Limb (tissue), 2 donors: ENCODE measurements around the gene ADAMTS12.

ENCODE experiments used
- DNase-seq, 2 donors: peaks; one replicate each; pipeline ENCODE4 v3.0.0-alpha.2; 2016; ENCODE audit errors: extremely low spot score in 2 of 2

The ADAMTS12 gene

DNA sequence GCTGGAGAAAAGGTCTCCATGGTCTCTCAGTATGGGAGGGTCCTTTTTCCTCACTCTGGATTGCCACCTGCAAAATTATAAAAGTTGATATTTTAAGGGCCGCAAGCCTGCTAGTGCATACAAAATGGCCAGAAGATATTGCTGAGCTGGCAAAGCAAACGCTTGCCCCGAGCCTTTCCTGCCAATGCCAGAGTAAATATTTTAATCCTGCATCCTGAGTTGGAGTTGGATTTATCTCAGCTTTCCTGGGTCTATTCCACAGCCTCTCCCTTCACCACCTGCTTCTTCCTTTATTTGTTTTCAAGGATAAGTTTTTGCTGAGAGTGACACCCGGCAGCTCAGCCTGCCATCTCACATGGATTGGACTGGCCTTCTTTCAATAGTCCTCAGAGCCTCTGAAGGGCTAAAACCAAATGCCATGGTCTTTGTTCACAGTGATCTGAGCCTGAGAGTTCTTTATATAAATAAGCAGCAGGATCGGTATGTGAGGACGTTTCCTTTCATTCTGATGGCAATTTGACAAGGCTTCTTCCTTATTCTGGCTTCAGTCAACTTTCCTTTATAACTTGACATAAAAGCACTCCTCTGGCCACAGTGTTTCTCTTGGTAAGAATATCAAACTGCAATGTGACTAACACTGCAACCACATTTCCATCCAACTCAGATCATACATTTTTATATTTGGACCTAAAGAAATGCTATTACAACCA lies 170.1 kb downstream of the ADAMTS12 start:
- DNase-seq, result no peak

DNA sequence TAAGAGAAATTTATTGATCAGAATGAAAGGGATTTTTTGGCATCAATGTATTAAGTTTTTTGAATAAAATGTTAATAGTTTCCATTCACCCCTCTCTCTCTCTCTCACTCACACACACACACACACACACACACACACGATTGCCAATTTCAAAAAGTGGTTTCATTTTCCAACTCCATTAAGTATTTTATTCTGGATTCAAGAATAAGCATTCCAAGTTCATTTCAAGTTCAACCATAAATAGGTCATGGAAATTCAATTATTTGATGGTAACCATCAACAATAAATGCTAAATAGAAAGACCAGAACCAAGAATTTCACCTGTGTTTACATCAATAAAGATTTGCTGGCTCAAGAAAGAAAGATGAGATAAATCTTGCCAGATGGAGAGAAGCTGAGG lies 171.6 kb downstream of the ADAMTS12 start:
- DNase-seq, result peak in 1 of 2 donors; percentile 35

DNA sequence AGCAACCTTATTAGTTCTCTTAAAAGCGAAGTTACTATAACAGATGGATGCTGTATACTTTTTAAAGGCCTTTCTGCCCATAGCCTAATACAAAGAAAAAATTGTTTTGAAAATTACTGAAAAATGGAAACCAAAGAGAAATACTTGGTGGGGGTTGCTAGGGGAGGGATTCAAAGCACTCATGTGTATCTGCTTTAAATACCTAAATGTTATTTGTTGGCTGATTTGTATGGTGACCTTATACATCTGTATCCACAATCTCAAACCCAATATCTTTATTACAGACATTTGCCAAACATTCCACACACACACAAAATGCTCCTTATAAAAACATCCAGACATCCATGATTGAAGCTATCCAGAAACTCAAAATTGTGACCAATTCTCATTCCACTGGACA lies 172.0 kb downstream of the ADAMTS12 start:
- no peak for DNase-seq

DNA sequence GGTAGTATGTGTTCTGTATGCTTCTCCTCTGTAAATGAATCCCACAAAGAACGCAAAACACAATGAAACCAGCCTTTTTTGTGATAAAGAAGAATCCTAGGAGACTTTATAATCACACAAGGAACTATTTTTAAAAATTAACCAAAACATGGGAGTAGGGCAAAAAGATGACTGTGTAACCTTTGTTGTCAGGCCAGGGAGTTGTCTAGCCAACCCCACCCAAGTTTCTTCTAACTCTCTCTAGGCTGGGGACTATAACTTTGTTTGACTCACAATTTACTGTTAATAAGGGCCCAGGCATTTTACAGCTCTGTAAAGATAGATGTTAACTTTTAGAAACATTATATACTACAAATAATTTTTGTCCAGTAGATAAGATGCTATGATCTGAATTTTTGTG lies 176.1 kb downstream of the ADAMTS12 start:
- DNase-seq, result no peak

DNA sequence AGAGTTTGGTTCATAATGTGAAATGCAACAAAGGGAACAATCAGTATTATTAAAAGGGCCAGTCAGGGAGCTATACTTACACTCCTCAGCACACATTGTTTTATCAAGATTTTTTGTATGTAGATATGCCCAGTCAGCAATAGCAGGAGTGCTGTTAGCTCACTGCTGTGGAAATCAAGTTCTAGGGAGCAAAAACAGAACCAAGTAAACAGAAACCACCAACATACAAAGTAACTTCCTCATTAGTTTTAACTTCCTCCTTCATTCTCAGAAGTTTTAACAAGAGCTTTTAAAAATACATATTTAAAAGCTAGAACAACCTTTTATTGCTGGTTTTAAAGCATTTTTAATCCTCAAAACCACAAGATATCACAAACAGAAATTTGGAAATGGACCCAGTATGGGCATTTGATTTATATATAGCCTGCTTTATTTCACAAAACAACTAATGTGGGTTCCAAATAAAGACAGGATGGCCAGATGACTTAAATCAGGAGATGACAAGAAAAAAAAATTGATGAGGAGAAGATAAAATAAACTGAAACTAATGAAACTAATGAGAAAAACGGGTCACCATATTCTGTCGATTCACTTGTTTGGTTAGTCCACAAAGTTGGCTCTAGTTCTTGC lies 178.5 kb downstream of the ADAMTS12 start:
- DNase-seq, result no peak

DNA sequence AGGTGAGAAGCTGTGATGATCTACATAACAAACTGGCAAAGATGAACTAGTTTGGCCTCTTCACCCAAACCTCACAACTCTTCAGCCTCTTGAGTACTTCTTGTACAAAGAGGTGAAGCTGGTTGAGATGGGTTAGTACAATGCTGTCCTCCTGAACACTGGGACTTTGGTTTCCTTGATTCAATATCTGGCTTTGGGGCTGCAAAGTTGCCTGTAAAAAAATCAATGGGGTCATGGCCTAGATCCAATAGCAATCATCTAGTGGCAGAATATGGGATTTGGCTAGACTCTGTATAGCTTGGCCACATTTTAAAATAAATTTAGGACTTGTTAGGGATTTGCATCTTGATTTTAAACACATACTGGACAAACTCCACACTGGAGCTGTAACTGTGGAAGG lies 179.1 kb downstream of the ADAMTS12 start:
- no peak for DNase-seq

DNA sequence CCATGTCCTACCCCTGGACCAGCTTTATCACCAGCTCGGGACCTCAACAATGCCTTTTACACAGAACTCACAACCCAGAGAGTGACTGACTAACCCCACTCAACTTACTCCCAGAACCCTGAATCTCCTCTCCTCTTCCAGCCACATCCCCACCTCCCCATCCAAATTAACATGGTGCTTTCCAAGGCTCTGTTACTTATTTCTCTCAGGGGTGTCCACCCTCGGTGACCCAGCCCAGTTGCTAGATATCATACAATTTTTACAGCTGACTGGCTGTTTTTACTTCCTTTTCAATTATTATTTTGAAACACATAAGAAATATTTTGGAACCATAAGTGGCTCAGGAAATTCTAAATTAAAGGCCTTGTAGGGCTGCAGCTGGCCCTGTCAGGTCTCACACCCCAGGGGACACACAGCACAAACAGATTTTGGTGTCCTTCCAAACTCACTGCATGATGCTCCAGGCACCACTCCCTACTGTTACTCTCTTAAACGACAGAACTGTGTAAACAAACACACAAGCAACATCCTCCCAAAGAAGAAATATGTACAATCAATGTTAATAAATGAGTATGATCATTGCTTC lies 180.6 kb downstream of the ADAMTS12 start:
- no peak for DNase-seq

DNA sequence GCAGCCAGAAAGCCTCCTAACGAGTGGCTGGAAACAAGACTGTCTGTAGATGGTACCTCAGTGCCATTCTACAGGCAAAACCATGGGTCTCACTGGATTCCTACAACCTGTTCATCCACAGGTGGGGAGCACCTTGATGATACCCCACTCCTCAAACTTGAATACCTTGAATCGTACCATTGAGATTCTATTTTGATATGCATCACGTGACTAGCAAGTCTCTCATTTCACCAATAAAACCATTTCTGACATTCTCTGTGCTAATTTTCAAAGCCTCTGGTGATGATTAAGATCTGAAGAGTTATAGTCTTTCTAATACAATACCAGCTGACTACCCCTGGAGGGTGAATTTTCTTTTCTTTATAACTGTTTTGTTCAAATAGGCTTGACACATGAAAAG lies 188.9 kb downstream of the ADAMTS12 start:
- no peak for DNase-seq

DNA sequence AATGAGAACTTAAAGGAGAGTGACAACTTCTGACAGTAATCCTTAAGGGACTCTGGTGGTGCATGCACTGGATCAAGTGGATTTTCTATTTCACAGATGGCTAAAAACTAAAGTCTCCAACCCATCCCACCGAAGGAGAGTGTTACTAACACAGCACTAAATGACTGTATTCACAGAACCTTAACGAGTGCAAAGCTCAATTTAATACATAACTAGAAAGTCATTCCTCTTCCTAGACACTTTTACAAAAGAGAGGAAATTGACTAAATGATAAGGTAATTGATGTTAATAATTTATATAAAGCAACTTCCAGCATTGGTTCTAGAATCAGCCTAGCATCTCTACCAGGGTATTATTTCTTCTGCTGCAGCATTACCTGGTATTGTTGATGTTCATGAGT lies 189.8 kb downstream of the ADAMTS12 start:
- DNase-seq, result no peak

DNA sequence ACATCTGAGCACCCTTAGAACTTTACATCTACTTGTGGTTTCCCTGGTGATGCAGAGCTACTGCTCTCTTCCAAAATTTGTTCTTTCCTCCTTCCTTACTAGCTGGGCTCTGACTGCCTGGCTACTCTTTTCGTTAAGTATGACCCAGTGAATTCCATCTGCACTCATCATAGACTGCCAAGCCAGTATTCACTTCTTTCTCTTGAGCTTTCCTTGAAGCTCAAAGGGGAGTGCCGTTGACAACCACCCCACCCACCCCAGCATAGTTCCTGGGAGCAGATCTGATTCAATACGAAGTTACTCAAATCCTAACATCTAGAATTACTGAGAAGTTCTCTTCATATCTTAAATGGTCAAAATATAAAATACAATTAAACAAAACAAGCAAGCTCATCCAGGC lies 190.5 kb downstream of the ADAMTS12 start:
- no peak for DNase-seq

DNA sequence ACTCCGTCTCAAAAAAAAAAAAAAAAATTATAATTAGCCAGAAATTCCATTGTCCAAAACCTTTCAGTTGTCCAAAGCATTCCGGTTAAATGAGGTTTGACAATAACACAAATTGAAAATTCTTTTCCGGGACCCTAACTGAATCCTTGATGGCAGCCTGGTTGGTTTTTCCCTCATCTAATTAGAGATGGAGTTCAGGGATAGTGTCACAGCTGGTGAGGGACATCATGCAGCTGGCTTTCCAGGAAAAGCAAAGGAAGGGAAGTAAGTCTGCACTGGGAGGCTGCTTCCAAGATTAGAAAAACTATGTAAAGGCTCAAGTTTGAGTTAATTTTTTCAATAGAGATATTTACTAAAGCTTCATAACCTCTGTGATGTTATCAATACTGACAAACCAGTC lies 195.4 kb downstream of the ADAMTS12 start:
- no peak for DNase-seq

DNA sequence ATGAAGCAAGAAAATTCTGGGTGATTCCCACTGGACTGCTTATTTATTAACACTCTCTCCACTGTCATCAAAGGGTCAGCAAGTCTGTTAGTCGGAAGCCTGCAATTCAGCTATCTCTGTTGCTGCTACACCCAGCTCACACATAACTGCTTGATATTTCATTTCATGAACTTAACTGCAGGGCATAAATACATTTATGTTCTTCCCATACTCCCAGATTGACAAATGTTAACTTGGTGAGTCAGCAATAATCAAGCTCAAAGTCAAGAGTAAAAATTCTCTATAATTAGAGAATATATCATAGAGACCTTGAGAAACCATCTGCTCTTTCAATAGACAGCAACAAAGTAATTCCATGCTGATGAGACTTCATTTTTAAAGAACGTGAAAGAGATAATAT lies 198.8 kb downstream of the ADAMTS12 start:
- no peak for DNase-seq

DNA sequence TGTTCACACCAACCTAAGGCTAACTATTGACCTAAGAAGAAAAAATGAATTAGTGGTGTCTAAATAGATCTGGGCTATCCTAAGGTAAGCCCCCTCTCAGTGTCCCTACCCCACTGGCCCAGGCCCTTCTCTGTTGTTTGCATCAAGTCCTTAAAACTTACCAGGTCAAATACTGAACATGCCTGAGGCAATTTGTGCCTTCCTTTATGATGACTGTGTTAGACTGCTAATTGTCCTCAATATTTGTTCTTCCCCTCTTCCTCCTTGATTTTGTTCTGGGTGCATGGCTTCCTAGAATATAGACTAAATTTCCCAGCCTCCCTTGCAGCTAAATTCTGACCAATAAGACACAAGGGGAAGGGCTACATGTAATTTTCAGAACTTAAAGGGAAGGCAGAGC lies 199.9 kb downstream of the ADAMTS12 start:
- no peak for DNase-seq

DNA sequence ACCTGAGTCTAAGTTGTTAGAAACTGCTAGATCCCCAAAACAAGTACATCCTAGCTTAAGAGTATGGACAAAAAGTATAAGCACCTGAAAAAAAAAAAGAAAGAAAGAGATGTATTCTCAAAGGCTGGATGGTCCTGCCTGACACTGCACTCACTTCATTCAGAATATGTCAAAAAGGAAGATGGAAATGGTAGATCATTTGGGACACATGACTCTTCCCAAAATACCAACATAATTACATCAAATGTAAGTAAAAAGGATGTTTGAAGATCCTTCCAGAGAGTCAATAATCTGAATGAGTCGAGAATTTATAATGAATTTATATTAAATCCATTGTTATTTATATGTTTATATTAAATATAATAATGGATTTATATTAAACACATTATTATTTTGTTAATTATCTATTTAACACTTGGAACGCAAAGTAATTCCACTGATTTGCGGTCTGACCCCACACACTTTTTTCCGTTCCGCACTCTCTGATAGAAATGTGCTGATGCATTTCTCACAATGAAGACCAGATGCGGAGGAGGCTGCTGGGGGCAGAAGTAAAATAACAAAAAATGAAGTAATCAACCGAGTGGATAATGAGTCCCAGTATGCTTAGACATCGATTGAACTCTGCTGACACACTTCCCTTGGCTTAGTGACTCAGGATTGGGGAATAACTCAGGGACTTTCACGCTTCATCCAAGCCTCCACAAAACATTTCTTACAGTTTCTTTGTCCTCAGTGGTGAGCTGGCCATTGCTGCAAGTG lies 201.2 kb downstream of the ADAMTS12 start:
- DNase-seq, result no peak

DNA sequence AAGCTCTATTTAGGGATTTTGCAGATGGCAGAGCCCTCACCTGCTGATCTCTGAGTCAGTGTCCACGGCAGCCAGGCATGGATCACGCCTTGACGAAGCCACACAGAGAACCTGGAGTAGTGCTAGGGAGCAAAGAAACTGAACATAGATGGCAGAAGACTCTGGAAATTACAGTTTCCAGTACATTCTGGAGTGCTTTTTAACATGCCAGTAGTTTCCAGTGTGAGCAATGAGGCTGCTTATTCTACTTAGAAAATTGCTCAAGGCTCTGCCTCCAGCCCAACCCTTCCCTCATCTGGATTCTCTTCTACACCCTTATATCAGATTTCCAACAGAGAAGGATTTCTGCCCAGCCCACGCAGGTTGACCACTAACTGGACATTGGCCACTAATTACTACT lies 203.3 kb downstream of the ADAMTS12 start:
- no peak for DNase-seq

DNA sequence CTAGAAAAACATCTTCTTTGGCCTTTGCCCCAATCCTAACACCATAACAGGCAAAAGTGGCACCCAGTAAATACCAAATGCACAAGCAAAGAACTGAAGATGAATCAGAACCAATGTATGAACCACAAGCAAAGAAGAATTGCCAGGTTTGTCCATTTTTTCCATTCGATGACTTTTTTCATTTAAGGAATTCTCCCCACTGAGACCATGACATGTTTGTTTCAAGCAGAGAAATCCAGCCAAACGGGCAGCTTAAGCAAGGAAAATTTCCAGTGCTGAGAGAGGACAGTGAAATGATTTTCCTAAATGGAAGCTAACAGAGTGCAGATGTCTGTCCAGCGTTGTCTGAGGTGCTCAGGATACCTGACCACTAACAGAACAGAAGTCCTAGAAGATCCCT lies 203.7 kb downstream of the ADAMTS12 start:
- no peak for DNase-seq

DNA sequence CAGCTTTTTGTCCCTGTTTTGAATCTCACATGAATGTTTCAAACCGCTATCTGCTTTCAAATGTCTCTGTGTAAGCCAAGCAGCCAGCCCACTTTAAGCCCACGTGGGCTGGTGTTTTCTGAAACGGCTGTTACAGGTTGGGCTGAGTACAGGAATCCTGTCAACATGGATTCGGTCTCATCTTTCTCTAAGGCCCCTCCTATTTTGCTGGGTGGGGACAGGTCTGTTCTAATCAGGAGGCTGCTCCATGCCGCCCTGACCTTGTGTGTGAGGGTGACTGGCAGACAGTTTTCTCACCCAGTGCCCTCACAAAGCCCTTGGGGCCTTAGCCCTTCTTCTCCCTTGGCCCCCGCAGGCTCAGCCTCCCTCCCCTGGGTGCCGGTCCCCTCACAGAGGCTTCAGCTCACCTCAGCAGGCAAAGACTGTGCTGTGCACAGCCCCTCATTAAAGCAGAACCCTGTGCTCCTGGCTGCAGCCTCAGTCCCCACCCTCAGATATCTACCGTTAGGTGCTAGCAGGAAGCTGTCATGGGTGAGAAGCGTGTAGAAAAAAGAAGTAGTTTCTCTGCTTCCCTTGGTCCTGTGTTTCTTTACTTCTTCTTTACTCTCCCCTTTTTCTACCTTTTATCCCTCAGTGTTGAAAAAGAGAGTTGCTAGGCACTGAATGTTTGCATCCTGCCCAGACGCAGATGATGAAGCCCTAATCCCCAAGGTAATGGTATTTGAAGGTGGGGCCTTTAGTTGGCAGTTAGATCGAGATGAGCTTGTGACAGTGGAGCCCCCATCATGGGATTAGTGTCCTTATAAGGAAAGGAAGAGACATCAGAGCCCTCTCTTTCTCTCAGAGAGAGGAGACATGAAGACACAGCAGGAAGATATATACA lies 205.7 kb downstream of the ADAMTS12 start:
- DNase-seq, result peak in 1 of 2 donors; percentile 14

DNA sequence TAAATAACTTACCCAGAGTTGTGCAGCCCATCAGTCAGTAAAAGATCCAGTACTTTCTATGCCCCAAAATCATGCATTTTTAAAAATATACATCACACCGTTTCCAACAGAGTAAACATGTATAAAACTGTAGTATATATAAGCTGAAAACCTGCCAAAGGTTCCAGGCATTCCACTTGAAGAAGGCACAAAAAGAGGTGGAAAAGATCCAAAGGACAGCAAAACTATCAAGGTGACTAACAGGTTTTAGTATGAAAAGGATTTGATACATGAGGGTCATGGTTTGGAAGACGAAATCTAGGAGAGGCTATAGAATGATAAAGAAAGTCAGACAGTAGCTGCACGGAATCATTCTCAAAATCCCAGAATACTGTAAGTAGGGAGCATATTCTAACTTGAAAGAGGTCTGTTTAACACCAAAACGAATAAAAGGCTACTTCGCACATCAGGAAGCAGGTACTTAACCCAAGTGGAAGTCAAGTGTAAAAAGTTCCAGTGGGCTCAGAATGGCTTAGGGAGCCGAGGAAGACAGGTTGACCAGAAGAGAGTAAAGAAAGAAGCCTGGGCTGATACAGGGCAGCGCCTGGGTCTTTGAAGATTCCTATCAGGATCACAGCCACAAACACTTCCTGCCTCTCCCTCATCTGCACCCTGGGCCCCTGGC lies 207.2 kb downstream of the ADAMTS12 start:
- DNase-seq, result no peak

DNA sequence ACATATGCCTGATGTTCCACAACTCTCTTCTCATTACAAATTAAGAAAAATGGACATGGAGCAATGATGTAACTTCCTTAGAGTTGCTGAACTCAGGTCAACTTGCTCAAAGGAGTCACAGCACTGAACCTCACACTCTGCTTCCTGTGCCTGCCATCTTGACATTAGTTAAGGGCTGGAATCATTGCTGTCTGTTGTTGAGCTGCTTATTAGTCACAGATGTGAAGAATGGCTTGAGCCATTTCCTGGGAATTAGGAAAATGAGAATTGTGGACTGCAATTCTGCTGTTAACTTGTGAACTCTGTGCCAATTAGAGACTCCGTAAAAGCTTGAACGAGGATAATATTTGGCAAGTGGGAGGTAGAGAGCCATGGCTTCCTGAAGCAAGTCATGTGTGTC lies 212.0 kb downstream of the ADAMTS12 start:
- DNase-seq, result no peak

DNA sequence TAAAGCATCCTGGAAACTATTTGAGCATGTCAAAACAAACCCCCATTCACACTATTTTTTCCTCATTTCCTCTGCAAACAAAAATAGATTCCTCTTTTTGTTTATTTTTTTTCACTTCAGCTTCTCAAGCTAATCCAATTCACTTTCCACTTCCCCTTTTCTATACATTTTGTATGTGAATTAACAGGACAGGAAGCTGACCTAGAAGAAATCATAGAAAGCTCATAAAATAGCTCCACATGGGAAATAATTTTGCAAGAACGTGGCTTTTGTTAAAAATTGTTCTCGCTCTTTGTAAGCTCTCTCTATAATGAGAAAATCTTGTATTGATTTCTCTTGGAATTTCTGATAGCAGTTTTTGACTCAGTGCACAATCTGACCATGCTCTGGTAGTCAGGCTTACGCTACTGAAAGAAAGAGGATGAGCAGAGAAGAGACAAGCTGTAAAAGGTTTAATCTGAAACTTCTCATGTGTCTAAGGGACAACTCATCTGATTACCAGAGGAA lies 215.8 kb downstream of the ADAMTS12 start:
- DNase-seq, result no peak
